ENCODE data around the gene UNC5A. TPM values are rescaled to one million over a fixed set of nuclear protein-coding genes. Genes with fewer than 3 reads are reported as not detected.

UNC5A gene
- total RNA-seq, 1 donor from 2014 or later = 5.6 TPM

- Mint-ChIP-seq H3K4me1 (ENCODE audit: low read depth, unreplicated experiment) (peaks cover 11% of the 10 kb centered on the region), H3K9me3 (ENCODE audit: unreplicated experiment) (peaks cover 4% of the 10 kb centered on the region)
Measured at GRCh38 chr5:176788091-176788490, 22.3 kb upstream of the UNC5A start.

DNA sequence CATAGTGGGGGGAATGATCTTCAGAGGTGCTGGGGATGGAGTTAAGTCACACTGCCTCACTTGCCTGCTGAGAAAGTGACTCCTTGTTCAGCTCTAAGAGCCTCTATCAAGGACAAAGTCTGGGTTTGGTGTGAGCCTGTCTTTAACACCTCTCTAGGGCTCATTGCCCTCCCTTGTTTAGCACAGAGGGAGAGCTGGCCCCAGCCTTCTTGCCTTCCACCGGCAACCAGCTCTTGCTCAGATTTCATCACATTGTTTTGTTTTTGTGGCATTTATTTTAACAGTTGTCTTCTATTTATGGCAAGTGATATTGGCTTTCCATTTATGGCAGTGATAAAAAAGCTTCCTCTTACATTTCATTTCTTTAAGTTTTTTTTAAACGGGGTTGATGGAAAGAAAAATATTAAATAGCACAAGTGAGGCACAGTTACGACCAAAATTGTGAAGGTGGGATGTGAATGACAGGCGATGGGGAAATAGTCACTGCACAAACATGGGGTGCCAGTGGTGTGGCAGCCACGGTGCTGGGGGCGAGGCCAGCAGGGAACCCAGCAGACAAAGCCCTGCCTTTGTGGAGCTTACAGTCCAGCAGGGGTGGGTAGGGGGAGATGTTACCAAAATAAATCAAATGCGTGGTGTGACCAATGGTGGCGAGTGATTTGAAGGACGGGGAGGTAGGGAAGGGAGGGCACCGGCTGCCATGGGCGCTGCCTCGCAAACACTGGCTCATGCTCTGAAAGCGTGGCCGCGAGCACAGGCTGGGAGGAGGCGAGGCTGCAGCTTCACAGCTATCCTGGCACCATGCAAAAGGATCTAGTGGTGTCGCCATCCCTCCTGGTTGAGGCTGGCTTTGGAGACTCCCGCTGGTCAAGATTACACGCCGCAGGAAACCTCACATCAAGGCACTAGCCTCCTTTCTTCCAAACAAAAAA lies 21.2 kb upstream of the UNC5A start:
- DNase-seq = no peak
- Mint-ChIP-seq H3K36me3 (ENCODE audit: unreplicated experiment) (no peaks in the 10 kb centered on the region), H3K4me3 (ENCODE audit: unreplicated experiment) (no peak overlapping the region), H3K9me3 (ENCODE audit: unreplicated experiment) (peaks cover 4% of the 10 kb centered on the region), H3K27me3 (ENCODE audit: unreplicated experiment) (peaks cover 3% of the 10 kb centered on the region), H3K4me1 (ENCODE audit: low read depth, unreplicated experiment) (peaks cover 14% of the 10 kb centered on the region), H3K27ac (ENCODE audit: unreplicated experiment) (no peak overlapping the region)
- TF ChIP-seq, protein P1, sequence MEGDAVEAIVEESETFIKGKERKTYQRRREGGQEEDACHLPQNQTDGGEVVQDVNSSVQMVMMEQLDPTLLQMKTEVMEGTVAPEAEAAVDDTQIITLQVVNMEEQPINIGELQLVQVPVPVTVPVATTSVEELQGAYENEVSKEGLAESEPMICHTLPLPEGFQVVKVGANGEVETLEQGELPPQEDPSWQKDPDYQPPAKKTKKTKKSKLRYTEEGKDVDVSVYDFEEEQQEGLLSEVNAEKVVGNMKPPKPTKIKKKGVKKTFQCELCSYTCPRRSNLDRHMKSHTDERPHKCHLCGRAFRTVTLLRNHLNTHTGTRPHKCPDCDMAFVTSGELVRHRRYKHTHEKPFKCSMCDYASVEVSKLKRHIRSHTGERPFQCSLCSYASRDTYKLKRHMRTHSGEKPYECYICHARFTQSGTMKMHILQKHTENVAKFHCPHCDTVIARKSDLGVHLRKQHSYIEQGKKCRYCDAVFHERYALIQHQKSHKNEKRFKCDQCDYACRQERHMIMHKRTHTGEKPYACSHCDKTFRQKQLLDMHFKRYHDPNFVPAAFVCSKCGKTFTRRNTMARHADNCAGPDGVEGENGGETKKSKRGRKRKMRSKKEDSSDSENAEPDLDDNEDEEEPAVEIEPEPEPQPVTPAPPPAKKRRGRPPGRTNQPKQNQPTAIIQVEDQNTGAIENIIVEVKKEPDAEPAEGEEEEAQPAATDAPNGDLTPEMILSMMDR (IDR thresholded peaks at IDR 0.05; ENCODE audit: partially characterized antibody, unreplicated experiment) = no peak

More at GRCh38 chr5:176788091-176788490, 22.3 kb upstream of the UNC5A start:
- DNase-seq = no peak
- peaks cover 6% of the 10 kb centered on the region for H3K27me3 Mint-ChIP-seq (ENCODE audit: unreplicated experiment)
- TF ChIP-seq, protein P1 (IDR thresholded peaks at IDR 0.05; ENCODE audit: partially characterized antibody, unreplicated experiment) = no peak
- no peak overlapping the region for H3K4me3 Mint-ChIP-seq (ENCODE audit: unreplicated experiment)
- no peak overlapping the region for H3K27ac Mint-ChIP-seq (ENCODE audit: unreplicated experiment)
- no peaks in the 10 kb centered on the region for H3K36me3 Mint-ChIP-seq (ENCODE audit: unreplicated experiment)

DNA sequence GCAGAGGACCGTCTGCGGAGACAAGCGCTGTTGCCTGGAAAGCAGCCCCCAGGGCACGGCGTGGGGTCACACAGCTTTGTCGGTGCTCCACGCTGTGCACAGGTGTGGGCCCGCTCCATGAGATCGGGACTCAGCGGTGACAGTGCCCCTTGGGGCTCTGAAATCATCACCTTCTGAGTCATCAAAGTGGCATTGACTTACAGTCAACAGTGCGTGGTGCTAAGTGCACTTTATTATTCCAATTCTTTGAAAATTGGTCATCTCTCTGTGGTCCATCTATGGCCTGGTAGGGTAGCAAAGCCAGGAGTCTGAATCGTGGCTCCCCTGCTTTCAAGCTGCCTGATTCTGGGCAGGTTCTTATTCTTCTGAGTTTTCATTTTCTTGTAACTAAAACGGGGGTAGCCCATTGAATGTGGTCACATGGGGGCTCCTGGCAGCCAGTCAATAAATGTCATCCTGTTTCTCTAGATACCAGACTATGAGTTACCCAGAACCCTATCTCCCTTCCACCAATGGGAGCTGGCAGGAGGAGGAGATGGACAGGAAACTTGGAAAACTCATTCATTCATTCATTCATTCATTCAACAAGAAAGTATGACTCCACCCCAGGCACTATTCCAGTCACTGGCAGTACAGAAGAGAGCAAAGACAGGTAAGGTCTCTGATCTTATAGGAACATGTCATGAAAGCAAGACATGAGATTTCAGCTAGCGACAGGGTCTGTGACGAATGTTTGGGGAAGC lies 20.3 kb upstream of the UNC5A start:
- peaks cover 4% of the 10 kb centered on the region for H3K9me3 Mint-ChIP-seq (ENCODE audit: unreplicated experiment)
- TF ChIP-seq, protein P1 (IDR thresholded peaks at IDR 0.05; ENCODE audit: partially characterized antibody, unreplicated experiment) = no peak
- no peaks in the 10 kb centered on the region for H3K36me3 Mint-ChIP-seq (ENCODE audit: unreplicated experiment)
- no peaks in the 10 kb centered on the region for H3K27me3 Mint-ChIP-seq (ENCODE audit: unreplicated experiment)
- H3K27ac Mint-ChIP-seq (ENCODE audit: unreplicated experiment) = no peak overlapping the region
- no peak overlapping the region for H3K4me3 Mint-ChIP-seq (ENCODE audit: unreplicated experiment)
- DNase-seq = no peak
- peaks cover 7% of the 10 kb centered on the region for H3K4me1 Mint-ChIP-seq (ENCODE audit: low read depth, unreplicated experiment)

- H3K4me1 Mint-ChIP-seq (ENCODE audit: low read depth, unreplicated experiment) = peaks cover 6% of the 10 kb centered on the region
- no peak for DNase-seq
- peaks cover 6% of the 10 kb centered on the region for H3K9me3 Mint-ChIP-seq (ENCODE audit: unreplicated experiment)
- no peak overlapping the region for H3K4me3 Mint-ChIP-seq (ENCODE audit: unreplicated experiment)
- TF ChIP-seq, protein P1 (IDR thresholded peaks at IDR 0.05; ENCODE audit: partially characterized antibody, unreplicated experiment) = no peak
- H3K27me3 Mint-ChIP-seq (ENCODE audit: unreplicated experiment) = no peaks in the 10 kb centered on the region
- no peak overlapping the region for H3K27ac Mint-ChIP-seq (ENCODE audit: unreplicated experiment)
- H3K36me3 Mint-ChIP-seq (ENCODE audit: unreplicated experiment) = no peaks in the 10 kb centered on the region
Measured at GRCh38 chr5:176790941-176791340, 19.4 kb upstream of the UNC5A start.

All from glutamatergic neuron (in vitro differentiated cells).